ENCODE results near the gene ANAPC1.

Gene ANAPC1

DNA sequence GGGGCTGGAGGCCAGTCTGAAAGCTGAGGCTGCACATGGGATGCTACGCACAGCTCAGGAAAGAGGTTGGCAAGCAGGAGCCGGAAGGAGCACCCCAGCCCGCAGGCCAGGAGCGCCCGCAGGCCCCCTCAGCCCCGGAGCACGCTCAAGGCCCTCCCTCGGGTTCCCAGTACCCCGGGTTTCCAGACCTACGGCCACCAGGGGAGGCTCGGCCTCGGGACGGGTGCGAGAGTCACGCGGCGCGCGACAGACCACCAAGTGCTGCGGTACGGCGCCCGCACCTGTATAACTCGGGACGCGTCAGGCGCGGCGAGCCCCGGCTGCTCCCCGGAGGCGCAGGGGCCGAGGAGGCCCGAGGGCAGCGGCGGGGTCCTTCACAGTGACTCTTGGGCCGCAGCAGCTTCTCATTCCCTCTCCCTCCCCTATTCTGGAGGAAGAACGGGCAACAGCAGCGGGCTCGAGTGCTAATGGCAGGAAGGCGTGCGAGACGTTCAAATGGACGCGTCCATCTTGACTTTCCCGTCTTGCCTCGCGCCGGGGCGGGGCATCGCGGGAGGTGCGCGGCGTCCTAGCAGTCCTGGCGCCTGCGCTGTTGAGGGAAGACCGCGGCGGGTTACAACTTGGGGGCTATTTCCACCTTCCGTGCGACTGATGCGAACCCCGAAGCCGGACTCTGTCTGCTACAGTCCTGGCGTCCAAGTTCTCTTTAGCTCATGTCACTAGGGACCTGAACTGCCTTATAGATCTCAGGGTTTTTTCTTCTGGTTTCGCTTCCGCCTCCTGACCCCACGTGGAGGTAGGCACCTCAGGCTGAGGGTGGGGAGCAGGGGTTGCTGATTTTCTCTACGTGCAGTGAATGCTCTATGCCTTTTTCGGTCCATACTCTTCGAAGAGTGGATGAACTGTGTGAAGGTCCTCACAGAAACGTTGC, at the start of gene ANAPC1:
ANAPC1 (minus strand) TSS at position 533 of the 931 bp plus-strand sequence. CDS start 3,368 bp downstream, outside the sequence.
- Histone ChIP-seq H3K9ac (ENCODE audit: insufficient read length) (peak within 1 kb of the TSS; percentile 85), H3K9me3 (ENCODE audit: low read depth, low read length) (no peaks in the 10 kb centered on the region), H3K36me3 (ENCODE audit: insufficient read depth, low read length) (no peaks in the 10 kb centered on the region; the same call in 1 of the 2 replicates), H3K4me3 (peak within 1 kb of the TSS; percentile 87), H3K27ac (peak within 1 kb of the TSS; percentile 81)
- TF ChIP-seq FOXP2 (optimal IDR thresholded peaks at IDR 0.05; ENCODE audit: control extremely low read depth, extremely low read length, insufficient read depth) = peak; percentile 78
- TF ChIP-seq EZH2 (IDR thresholded peaks at IDR 0.05) = no peak
- peak; percentile 98 for TF ChIP-seq POLR2AphosphoS5 (IDR thresholded peaks at IDR 0.05; ENCODE audit: borderline replicate concordance, low read depth, low read length)
- DNase-seq (ENCODE audit: low read depth, low spot score) = no peak

DNA sequence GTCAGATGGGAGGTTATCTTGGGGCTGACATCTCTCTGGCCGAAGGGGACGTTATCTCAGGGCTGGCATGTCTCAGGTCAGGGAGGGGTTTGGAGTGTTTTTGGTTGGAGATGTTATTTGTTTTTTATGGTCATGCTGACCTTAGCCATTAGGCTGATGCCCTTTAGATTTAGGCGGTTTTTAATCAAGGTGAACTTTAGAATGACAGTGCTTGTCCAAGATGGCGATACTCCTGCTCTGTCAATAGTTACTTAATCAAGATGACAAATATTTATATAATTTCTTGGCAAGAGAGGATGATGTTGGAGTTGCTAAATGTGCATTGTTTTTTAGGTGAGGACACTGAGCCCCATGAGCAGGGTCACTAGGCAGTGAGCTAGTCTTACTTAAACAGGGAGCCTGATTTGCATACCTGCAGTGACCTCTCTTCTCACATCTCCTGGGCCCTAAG, 48.9 kb upstream of the ANAPC1 start:
- H3K36me3 ChIP-seq (ENCODE audit: insufficient read depth, low read length) = no peaks in the 10 kb centered on the region
- no peak overlapping the region for H3K9ac ChIP-seq (ENCODE audit: insufficient read length)
- no peaks in the 10 kb centered on the region for H3K9me3 ChIP-seq (ENCODE audit: low read depth, low read length)
- no peak overlapping the region for H3K27ac ChIP-seq
- no peak for DNase-seq (ENCODE audit: low read depth, low spot score)
- TF ChIP-seq POLR2AphosphoS5 (IDR thresholded peaks at IDR 0.05; ENCODE audit: borderline replicate concordance, low read depth, low read length) = no peak
- TF ChIP-seq EZH2 (IDR thresholded peaks at IDR 0.05) = no peak
- TF ChIP-seq FOXP2 (optimal IDR thresholded peaks at IDR 0.05; ENCODE audit: control extremely low read depth, extremely low read length, insufficient read depth) = no peak
- no peak overlapping the region for H3K4me3 ChIP-seq

GRCh38 chr2:111930875-111931274, 46.9 kb upstream of the ANAPC1 start:
- H3K27ac ChIP-seq = no peak overlapping the region

DNA sequence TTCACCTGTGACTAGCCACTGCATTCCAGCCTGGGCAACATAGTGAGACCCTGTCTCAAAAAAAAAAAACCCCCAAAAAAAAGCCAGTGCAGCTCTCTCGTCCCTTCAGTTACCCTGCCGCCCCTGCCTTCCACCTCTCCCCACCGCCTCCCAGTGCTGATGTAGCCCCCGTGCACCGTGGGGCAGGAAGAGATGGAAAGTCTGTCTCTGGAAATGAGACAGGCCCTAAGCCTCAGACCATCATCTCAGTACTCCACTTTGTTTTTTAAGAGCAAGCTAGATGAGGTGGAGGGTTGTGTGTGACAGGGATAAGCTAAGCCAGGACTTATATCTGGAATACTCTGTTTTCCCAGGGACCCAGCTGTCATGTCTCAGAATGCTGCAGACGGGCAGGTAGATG, 46.4 kb upstream of the ANAPC1 start:
- Histone ChIP-seq H3K27ac (no peak overlapping the region), H3K36me3 (ENCODE audit: insufficient read depth, low read length) (no peaks in the 10 kb centered on the region), H3K9me3 (ENCODE audit: low read depth, low read length) (no peaks in the 10 kb centered on the region), H3K4me3 (no peak overlapping the region), H3K9ac (ENCODE audit: insufficient read length) (no peak overlapping the region)
- no peak for TF ChIP-seq FOXP2 (optimal IDR thresholded peaks at IDR 0.05; ENCODE audit: control extremely low read depth, extremely low read length, insufficient read depth)
- DNase-seq (ENCODE audit: low read depth, low spot score) = no peak

More at GRCh38 chr2:111930875-111931274, 46.9 kb upstream of the ANAPC1 start:
- Histone ChIP-seq H3K9ac (ENCODE audit: insufficient read length) (no peak overlapping the region), H3K9me3 (ENCODE audit: low read depth, low read length) (no peaks in the 10 kb centered on the region), H3K4me3 (no peak overlapping the region), H3K36me3 (ENCODE audit: insufficient read depth, low read length) (no peaks in the 10 kb centered on the region)
- DNase-seq (ENCODE audit: low read depth, low spot score) = no peak
- TF ChIP-seq EZH2 (IDR thresholded peaks at IDR 0.05) = no peak
- no peak for TF ChIP-seq FOXP2 (optimal IDR thresholded peaks at IDR 0.05; ENCODE audit: control extremely low read depth, extremely low read length, insufficient read depth)
- no peak for TF ChIP-seq POLR2AphosphoS5 (IDR thresholded peaks at IDR 0.05; ENCODE audit: borderline replicate concordance, low read depth, low read length)

DNA sequence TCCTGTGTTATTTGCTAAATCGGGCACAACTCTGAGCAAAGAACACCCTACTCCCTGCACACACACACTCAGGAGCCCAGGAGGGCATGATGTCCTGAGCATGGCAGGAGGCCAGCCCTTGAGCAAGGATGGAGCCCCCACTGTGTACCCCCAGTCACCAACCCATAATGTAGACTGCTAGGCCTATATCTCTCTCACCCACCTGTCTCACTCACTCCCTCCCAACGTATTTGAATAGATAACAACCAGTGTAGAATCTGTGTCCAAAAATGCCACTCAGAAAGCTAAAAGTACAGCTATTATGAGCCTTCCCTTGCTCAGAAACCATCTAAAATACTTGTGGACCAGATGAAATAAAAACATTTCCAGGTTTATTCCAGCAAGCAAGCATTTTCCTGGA, 43.7 kb upstream of the ANAPC1 start:
- no peaks in the 10 kb centered on the region for H3K9me3 ChIP-seq (ENCODE audit: low read depth, low read length)
- H3K36me3 ChIP-seq (ENCODE audit: insufficient read depth, low read length) = no peaks in the 10 kb centered on the region
- no peak overlapping the region for H3K4me3 ChIP-seq
- TF ChIP-seq POLR2AphosphoS5 (IDR thresholded peaks at IDR 0.05; ENCODE audit: borderline replicate concordance, low read depth, low read length) = no peak
- TF ChIP-seq FOXP2 (optimal IDR thresholded peaks at IDR 0.05; ENCODE audit: control extremely low read depth, extremely low read length, insufficient read depth) = no peak
- TF ChIP-seq EZH2 (IDR thresholded peaks at IDR 0.05) = no peak
- DNase-seq (ENCODE audit: low read depth, low spot score) = no peak
- no peak overlapping the region for H3K9ac ChIP-seq (ENCODE audit: insufficient read length)
- H3K27ac ChIP-seq = no peak overlapping the region

- Histone ChIP-seq H3K4me3 (no peak overlapping the region), H3K27ac (no peak overlapping the region), H3K9me3 (ENCODE audit: low read depth, low read length) (no peaks in the 10 kb centered on the region), H3K9ac (ENCODE audit: insufficient read length) (no peak overlapping the region), H3K36me3 (ENCODE audit: insufficient read depth, low read length) (no peaks in the 10 kb centered on the region)
- DNase-seq (ENCODE audit: low read depth, low spot score) = no peak
- TF ChIP-seq FOXP2 (optimal IDR thresholded peaks at IDR 0.05; ENCODE audit: control extremely low read depth, extremely low read length, insufficient read depth) (no peak), POLR2AphosphoS5 (IDR thresholded peaks at IDR 0.05; ENCODE audit: borderline replicate concordance, low read depth, low read length) (no peak), EZH2 (IDR thresholded peaks at IDR 0.05) (no peak)
Measured at GRCh38 chr2:111924617-111925107, 40.7 kb upstream of the ANAPC1 start.

GRCh38 chr2:111923276-111923804, 39.3 kb upstream of the ANAPC1 start:
- H3K4me3 ChIP-seq = no peak overlapping the region
- DNase-seq (ENCODE audit: low read depth, low spot score) = no peak
- no peaks in the 10 kb centered on the region for H3K9me3 ChIP-seq (ENCODE audit: low read depth, low read length)
- no peaks in the 10 kb centered on the region for H3K36me3 ChIP-seq (ENCODE audit: insufficient read depth, low read length)
- no peak overlapping the region for H3K9ac ChIP-seq (ENCODE audit: insufficient read length)
- no peak for TF ChIP-seq EZH2 (IDR thresholded peaks at IDR 0.05)
- no peak for TF ChIP-seq FOXP2 (optimal IDR thresholded peaks at IDR 0.05; ENCODE audit: control extremely low read depth, extremely low read length, insufficient read depth)
- no peak for TF ChIP-seq POLR2AphosphoS5 (IDR thresholded peaks at IDR 0.05; ENCODE audit: borderline replicate concordance, low read depth, low read length)
- no peak overlapping the region for H3K27ac ChIP-seq

- no peaks in the 10 kb centered on the region for H3K36me3 ChIP-seq (ENCODE audit: insufficient read depth, low read length)
- H3K9me3 ChIP-seq (ENCODE audit: low read depth, low read length) = no peaks in the 10 kb centered on the region
- TF ChIP-seq POLR2AphosphoS5 (IDR thresholded peaks at IDR 0.05; ENCODE audit: borderline replicate concordance, low read depth, low read length) = no peak
- no peak overlapping the region for H3K27ac ChIP-seq
- no peak overlapping the region for H3K4me3 ChIP-seq
- DNase-seq (ENCODE audit: low read depth, low spot score) = no peak
- no peak overlapping the region for H3K9ac ChIP-seq (ENCODE audit: insufficient read length)
Measured at GRCh38 chr2:111919794-111920608, 36.0 kb upstream of the ANAPC1 start.

All from SK-N-MC (cell line).